Body of pancreas (tissue), 4 donors: ENCODE measurements around the gene LYSMD2. TPM values are rescaled to one million over a fixed set of nuclear protein-coding genes. Genes with fewer than 3 reads are reported as not detected.
"Not testable (repeated sequence)": the region's sequence is repeated elsewhere in the genome, so short reads cannot be mapped to it uniquely, and the experiment has no call there.

Source experiments
- ATAC-seq: fragments of 150-250 bp; one replicate; pipeline ENCODE4 v1.9.1; 2016
- DNase-seq, 4 donors: peaks; one replicate each; pipeline ENCODE4 v3.0.0-alpha.2; 2019
- H3K27ac ChIP-seq, 4 donors: fragments of 200-600 bp; sonication (generic); 1 replicate in 3 of 4; 2 replicates in 1 of 4; pipeline versions ENCODE4 v1.5.1 to v1.6.1; 2016 to 2019; ENCODE audit warnings: mild to moderate bottlenecking in 1 of 4, mixed read lengths in 1 of 4, moderate library complexity in 1 of 4
- H3K27me3 ChIP-seq, 2 donors: fragments of 200-600 bp; sonication (generic); one replicate each; pipeline ENCODE4 v1.6.0; 2016; ENCODE audit warnings: mild to moderate bottlenecking in 1 of 2
- H3K36me3 ChIP-seq, 2 donors: fragments of 200-600 bp; sonication (generic); replicated peaks in 1 of 2; 2 replicates each; pipeline ENCODE4 v1.5.1; 2016; ENCODE audit warnings: low read depth in 2 of 2; ENCODE audit not compliant: insufficient read depth in 1 of 2
- H3K4me1 ChIP-seq: fragments of 200-600 bp; sonication (generic); one replicate; pipeline ENCODE4 v1.6.0; 2016
- H3K4me3 ChIP-seq, 2 donors: fragments of 200-600 bp; sonication (generic); 1 replicate in 1 of 2; 2 replicates in 1 of 2; pipeline ENCODE4 v1.5.1; 2016 to 2019
- H3K9me3 ChIP-seq, 3 donors: fragments of 200-600 bp; sonication (generic); 1 replicate in 2 of 3; 2 replicates in 1 of 3; pipeline ENCODE4 v1.5.1; 2016
- CTCF ChIP-seq, 7 experiments: fragments of 450-650 bp in 4 of 7; fragments of 200-600 bp in 3 of 7; sonication (generic) in 3 of 7; IDR thresholded peaks; one replicate each; pipeline ENCODE4 v1.5.1; 2016 to 2019; ENCODE audit warnings: antibody characterized with exemption in 7 of 7
- POLR2A ChIP-seq, 3 donors: fragments of 450-650 bp; IDR thresholded peaks; one replicate each; pipeline ENCODE4 v1.6.1; 2016; ENCODE audit warnings: antibody characterized with exemption in 3 of 3, mild to moderate bottlenecking in 2 of 3
- WGBS, 2 donors: methylation state at CpG; one replicate each; pipeline ENCODE4 v1.1.5; 2017; 5-methylcytosine and 5-hydroxymethylcytosine counted together
- intact Hi-C: fragments of 100-400 bp; cut with DNase I; formaldehyde crosslinking; loops from one replicate; pipeline ENCODE4 v1.15.1; 2023
- total RNA-seq, 2 donors: library from RNA; depleted of rRNA; stranded (reverse); fragments of >200 nt; gene quantifications; one replicate each; pipeline ENCODE4 v1.1.0, GENCODE V29; 2016

The LYSMD2 gene
- 10 to 100 TPM in 1 of 2 donors, 1 to 10 TPM in 1; 8.0 to 20.1 TPM for total RNA-seq

- intact Hi-C loops, result no loop called here
- Histone ChIP-seq H3K4me1 (peaks cover 20% of the 10 kb centered on the region), H3K4me3 (peak within 1 kb of the TSS; percentile 53 to 61), H3K27ac (peak within 1 kb of the TSS; percentile 72 to 90 (median 88)), H3K27me3 (no peaks in the 10 kb centered on the region), H3K9me3 (no peaks in the 10 kb centered on the region), H3K36me3 (no peaks in the 10 kb centered on the region)
- DNase-seq (peak; percentile 73 to 85 (median 78)), ATAC-seq (peak; percentile 85)
- WGBS, 2 donors, result 1% methylated on average over 18 to 54 of the region's 67 CpGs
- TF ChIP-seq CTCF (IDR thresholded peaks at IDR 0.05) (peak in 1 of 7 experiments; percentile 6), POLR2A (IDR thresholded peaks at IDR 0.05) (peak in 2 of 3 donors; percentile 48 to 54)
Observed at GRCh38 chr15:51737522-51738305, at the start of gene LYSMD2. TSS of gene LYSMD2 (minus strand) at chr15:51737655. CDS start at chr15:51737622, 33 bp downstream.

- H3K36me3 ChIP-seq, intact Hi-C loops, H3K27ac ChIP-seq, H3K4me3 ChIP-seq, H3K27me3 ChIP-seq, H3K9me3 ChIP-seq, ATAC-seq, H3K4me1 ChIP-seq, DNase-seq: not testable (repeated sequence)
- 95 to 98% methylated on average over 7 to 10 of the region's 11 CpGs for WGBS, 2 donors
Observed at GRCh38 chr15:51787130-51787529, 49.7 kb upstream of the LYSMD2 start.

GRCh38 chr15:51783967-51784366 is 46.5 kb upstream of the LYSMD2 start:
- H3K4me3 ChIP-seq, result no peak overlapping the region
- no peak overlapping the region for H3K27ac ChIP-seq
- H3K36me3 ChIP-seq, result no peaks in the 10 kb centered on the region
- no peaks in the 10 kb centered on the region for H3K27me3 ChIP-seq
- TF ChIP-seq CTCF (IDR thresholded peaks at IDR 0.05), result no peak
- ATAC-seq (no peak), DNase-seq (no peak)
- WGBS, 2 donors, result 86 to 95% methylated on average over 3 of the region's 3 CpGs
- no peaks in the 10 kb centered on the region for H3K4me1 ChIP-seq
- intact Hi-C loops, result no loop called here
- H3K9me3 ChIP-seq, result no peaks in the 10 kb centered on the region

- Histone ChIP-seq H3K4me1 (no peaks in the 10 kb centered on the region), H3K4me3 (no peak overlapping the region), H3K27ac (no peak overlapping the region), H3K27me3 (no peaks in the 10 kb centered on the region), H3K9me3 (no peaks in the 10 kb centered on the region), H3K36me3 (no peaks in the 10 kb centered on the region)
- TF ChIP-seq CTCF (IDR thresholded peaks at IDR 0.05) (peak in 3 of 7 experiments; percentile 9 to 16 (median 13)), POLR2A (IDR thresholded peaks at IDR 0.05) (no peak)
- 82 to 86% methylated on average over 7 of the region's 7 CpGs for WGBS, 2 donors
- DNase-seq (no peak), ATAC-seq (no peak)
- intact Hi-C loops, result no loop called here
Observed at GRCh38 chr15:51782357-51782896, 45.0 kb upstream of the LYSMD2 start.

GRCh38 chr15:51781506-51781905 is 44.1 kb upstream of the LYSMD2 start:
- H3K27me3 ChIP-seq, result no peaks in the 10 kb centered on the region
- WGBS, 2 donors, result 58 to 61% methylated on average over 2 of the region's 2 CpGs
- H3K4me1 ChIP-seq, result no peaks in the 10 kb centered on the region
- no peaks in the 10 kb centered on the region for H3K36me3 ChIP-seq
- DNase-seq (no peak), ATAC-seq (no peak)
- no peaks in the 10 kb centered on the region for H3K9me3 ChIP-seq
- no peak overlapping the region for H3K4me3 ChIP-seq
- intact Hi-C loops, result no loop called here
- TF ChIP-seq CTCF (IDR thresholded peaks at IDR 0.05) (no peak), POLR2A (IDR thresholded peaks at IDR 0.05) (no peak)
- H3K27ac ChIP-seq, result no peak overlapping the region
